H1 (cell line): ENCODE results near the gene OSBP2. TPM values are rescaled to one million over a fixed set of nuclear protein-coding genes. Genes with fewer than 3 reads are reported as not detected.

Experiments
- CTCF ChIA-PET: fragments of 300-600 bp; sonication (Branson Sonifier 250); formaldehyde crosslinking; loops from one replicate; lab custom pipeline; 2021; ENCODE audit not compliant: partially characterized antibody; lab: Charles Lee
- POLR2A ChIA-PET: fragments of 300-600 bp; sonication (Branson Sonifier 250); formaldehyde crosslinking; loops from one replicate; lab custom pipeline; 2021; ENCODE audit warnings: inconsistent platforms; ENCODE audit not compliant: partially characterized antibody; lab: Charles Lee
- DNase-seq, 2 experiments: peaks; one replicate each; pipeline versions ENCODE4 v3.0.0 to v3.0.0-alpha.2; 2010 to 2022; ENCODE audit warnings: low spot score in 2 of 2, low read depth in 1 of 2, mixed read lengths in 1 of 2
- FAIRE-seq: peaks from 2 replicates; lab custom pipeline; 2011; peaks lifted over from hg19 to GRCh38; lab: Jason Lieb, UNC
- H2AFZ ChIP-seq: 2 replicates; pipeline ENCODE4 v1.8.1; 2012; ENCODE audit warnings: low read length, inconsistent platforms
- H2AK5ac ChIP-seq: 2 replicates; pipeline ENCODE4 v1.6.1; 2013; ENCODE audit warnings: low read depth, low read length
- H2BK120ac ChIP-seq: replicated peaks from 2 replicates; pipeline ENCODE3; 2013; ENCODE audit warnings: low read depth, low read length, inconsistent platforms
- H2BK12ac ChIP-seq: 2 replicates; pipeline ENCODE4 v1.6.1; 2013; ENCODE audit warnings: low read depth, low read length
- H2BK15ac ChIP-seq: 2 replicates; pipeline ENCODE4 v1.6.1; 2013; ENCODE audit warnings: low read length
- H2BK20ac ChIP-seq: 2 replicates; pipeline ENCODE4 v1.6.1; 2013; ENCODE audit warnings: low read length
- H2BK5ac ChIP-seq: 2 replicates; pipeline ENCODE4 v1.6.1; 2013; ENCODE audit warnings: low read depth, low read length
- H3K14ac ChIP-seq: 2 replicates; pipeline ENCODE4 v1.6.1; 2013; ENCODE audit warnings: inconsistent platforms; ENCODE audit not compliant: insufficient read length
- H3K18ac ChIP-seq: 2 replicates; pipeline ENCODE4 v1.6.1; 2013; ENCODE audit warnings: low read length; ENCODE audit errors: extremely low read depth
- H3K23ac ChIP-seq: 2 replicates; pipeline ENCODE4 v1.6.1; 2013; ENCODE audit warnings: inconsistent platforms; ENCODE audit not compliant: insufficient read length
- H3K23me2 ChIP-seq: 2 replicates; pipeline ENCODE4 v1.6.1; 2013; ENCODE audit warnings: low read depth, low read length
- H3K27ac ChIP-seq: 2 replicates; pipeline ENCODE4 v1.6.1; 2011; ENCODE audit warnings: low read depth, low read length, inconsistent platforms
- H3K27me3 ChIP-seq, 4 experiments: replicated peaks in 1 of 4; 1 replicate in 1 of 4; 2 replicates in 3 of 4; pipeline versions ENCODE4 v1.6.1 to v1.8.1; 2011 to 2013; ENCODE audit warnings: low read length in 3 of 4, mild to moderate bottlenecking in 3 of 4, inconsistent platforms in 2 of 4, mixed read lengths in 2 of 4, moderate library complexity in 1 of 4; ENCODE audit not compliant: control insufficient read depth in 3 of 4, insufficient read depth in 3 of 4; ENCODE audit errors: extremely low read depth in 1 of 4
- H3K36me3 ChIP-seq, 4 experiments: 2 replicates each; pipeline versions ENCODE4 v1.6.1 to v1.8.1; 2011 to 2013; ENCODE audit warnings: mild to moderate bottlenecking in 4 of 4, low read length in 3 of 4, moderate library complexity in 2 of 4, control low read depth in 1 of 4, inconsistent platforms in 1 of 4; ENCODE audit not compliant: insufficient read depth in 4 of 4, control insufficient read depth in 2 of 4
- H3K4ac ChIP-seq: replicated peaks from 2 replicates; pipeline ENCODE3; 2013; ENCODE audit warnings: low read length, low read depth, mixed read lengths, inconsistent platforms; ENCODE audit not compliant: insufficient read length
- H3K4me1 ChIP-seq, 4 experiments: replicated peaks in 1 of 4; 1 replicate in 1 of 4; 2 replicates in 3 of 4; pipeline versions ENCODE4 v1.6.1 to v1.8.1; 2011 to 2013; ENCODE audit warnings: low read length in 3 of 4, inconsistent platforms in 2 of 4, mixed read lengths in 1 of 4; ENCODE audit not compliant: insufficient read depth in 4 of 4, control insufficient read depth in 3 of 4
- H3K4me2 ChIP-seq, 2 experiments: 2 replicates each; pipeline versions ENCODE4 v1.6.1 to v1.8.1; 2011 to 2013; ENCODE audit warnings: low read depth in 2 of 2, low read length in 2 of 2, control low read depth in 1 of 2, inconsistent platforms in 1 of 2, mild to moderate bottlenecking in 1 of 2; ENCODE audit not compliant: insufficient read depth in 1 of 2
- H3K4me3 ChIP-seq, 4 experiments: fragments of 200-600, 300-600 bp in 1 of 4; sonication (generic), shearing (Covaris generic), sonication (Bioruptor Twin) in 1 of 4; 2 replicates each; pipeline versions ENCODE4 v1.5.1 to v1.8.1; 2011 to 2016; ENCODE audit warnings: low read length in 4 of 4, low read depth in 3 of 4, control low read depth in 2 of 4, inconsistent platforms in 2 of 4, mild to moderate bottlenecking in 2 of 4, mixed read lengths in 1 of 4, moderate library complexity in 1 of 4; ENCODE audit not compliant: insufficient read depth in 2 of 4; ENCODE audit errors: extremely low read depth in 1 of 4
- H3K56ac ChIP-seq: replicated peaks from 2 replicates; pipeline ENCODE3; 2013; ENCODE audit warnings: low read depth, mild to moderate bottlenecking, mixed read lengths, low read length, inconsistent platforms; ENCODE audit not compliant: insufficient read length
- H3K79me1 ChIP-seq: 2 replicates; pipeline ENCODE4 v1.6.1; 2013; ENCODE audit warnings: low read depth, low read length, control low read depth
- H3K79me2 ChIP-seq, 2 experiments: 2 replicates each; pipeline versions ENCODE4 v1.6.1 to v1.8.1; 2012 to 2013; ENCODE audit warnings: low read length in 2 of 2, mild to moderate bottlenecking in 2 of 2, inconsistent platforms in 1 of 2; ENCODE audit not compliant: insufficient read depth in 2 of 2, control insufficient read depth in 1 of 2
- H3K9ac ChIP-seq, 4 experiments: replicated peaks in 1 of 4; 1 replicate in 1 of 4; 2 replicates in 3 of 4; pipeline versions ENCODE4 v1.6.1 to v1.8.1; 2011 to 2013; ENCODE audit warnings: low read depth in 3 of 4, low read length in 3 of 4, control low read depth in 2 of 4, mild to moderate bottlenecking in 2 of 4, moderate library complexity in 2 of 4, inconsistent platforms in 1 of 4; ENCODE audit errors: extremely low read depth in 1 of 4
- H3K9me3 ChIP-seq, 2 experiments: 2 replicates each; pipeline versions ENCODE4 v1.6.1 to v1.8.1; 2012 to 2013; ENCODE audit warnings: mild to moderate bottlenecking in 2 of 2, moderate library complexity in 2 of 2, control low read depth in 1 of 2, inconsistent platforms in 1 of 2, low read depth in 1 of 2, low read length in 1 of 2, mixed read lengths in 1 of 2; ENCODE audit not compliant: insufficient read depth in 2 of 2
- H4K20me1 ChIP-seq, 2 experiments: replicated peaks in 1 of 2; 2 replicates each; pipeline versions ENCODE3 to v1.8.1; 2011 to 2013; ENCODE audit warnings: inconsistent platforms in 2 of 2, low read length in 2 of 2, mild to moderate bottlenecking in 1 of 2; ENCODE audit not compliant: insufficient read depth in 2 of 2, control insufficient read depth in 1 of 2
- H4K5ac ChIP-seq: 2 replicates; pipeline ENCODE4 v1.6.1; 2013; ENCODE audit warnings: low read length, low read depth, mixed read lengths, inconsistent platforms; ENCODE audit not compliant: insufficient read length
- H4K8ac ChIP-seq: 2 replicates; pipeline ENCODE4 v1.8.0; 2013; ENCODE audit warnings: mild to moderate bottlenecking, moderate library complexity, low read length, inconsistent platforms; ENCODE audit not compliant: insufficient read depth; ENCODE audit errors: extremely low read depth
- H4K91ac ChIP-seq: replicated peaks from 2 replicates; pipeline ENCODE3; 2013; ENCODE audit warnings: low read length, mixed read lengths, inconsistent platforms; ENCODE audit not compliant: insufficient read length
- BCL11A ChIP-seq, 2 experiments: IDR thresholded peaks; one replicate each; pipeline ENCODE4 v1.6.1; 2011; ENCODE audit warnings: low read depth in 2 of 2, low read length in 2 of 2, mild to moderate bottlenecking in 2 of 2
- BRCA1 ChIP-seq: IDR thresholded peaks from 2 replicates; pipeline ENCODE4 v1.6.1; 2012; ENCODE audit warnings: low read depth, low read length, improper control_type of control experiment
- CEBPB ChIP-seq: IDR thresholded peaks from 2 replicates; pipeline ENCODE4 v1.6.1; 2012; ENCODE audit warnings: low read depth, low read length
- CHD1 ChIP-seq: IDR thresholded peaks from 2 replicates; pipeline ENCODE4 v1.6.1; 2012; ENCODE audit warnings: low read depth, low read length, improper control_type of control experiment
- CTCF ChIP-seq, 3 experiments: IDR thresholded peaks; 1 replicate in 2 of 3; 2 replicates in 1 of 3; pipeline versions ENCODE4 v1.5.1 to v1.6.1; 2011; ENCODE audit warnings: low read length in 3 of 3, mild to moderate bottlenecking in 3 of 3, inconsistent platforms in 2 of 3, low read depth in 1 of 3, moderate library complexity in 1 of 3; ENCODE audit not compliant: insufficient read depth in 1 of 3; ENCODE audit errors: control extremely low read depth in 1 of 3
- HDAC6 ChIP-seq: IDR thresholded peaks from one replicate; pipeline ENCODE4 v1.7.1; 2012; ENCODE audit warnings: low read depth, mild to moderate bottlenecking, inconsistent platforms, low read length, moderate library complexity
- PHF8 ChIP-seq: fragments of 200-600 bp; sonication (generic); conservative IDR thresholded peaks from 2 replicates; pipeline ENCODE4 v1.7.1; 2012; ENCODE audit warnings: low read depth, mild to moderate bottlenecking, inconsistent platforms, low read length, moderate library complexity
- POLR2AphosphoS5 ChIP-seq: IDR thresholded peaks from 2 replicates; pipeline ENCODE4 v1.6.1; 2011; ENCODE audit warnings: low read depth, low read length
- RXRA ChIP-seq: IDR thresholded peaks from 2 replicates; pipeline ENCODE4 v1.6.1; 2011; ENCODE audit warnings: low read depth, mild to moderate bottlenecking, low read length, moderate library complexity; ENCODE audit not compliant: insufficient read depth
- SIRT6 ChIP-seq: IDR thresholded peaks from one replicate; pipeline ENCODE4 v1.7.1; 2012; ENCODE audit warnings: low read length, inconsistent platforms
- TBP ChIP-seq: IDR thresholded peaks from 2 replicates; pipeline ENCODE4 v1.6.1; 2011; ENCODE audit warnings: low read depth, low read length, improper control_type of control experiment
- TEAD4 ChIP-seq: IDR thresholded peaks from 2 replicates; pipeline ENCODE4 v1.6.1; 2012; ENCODE audit warnings: low read depth, low read length, inconsistent platforms, mixed read lengths
- YY1 ChIP-seq: IDR thresholded peaks from 2 replicates; pipeline ENCODE4 v1.6.1; 2011; ENCODE audit warnings: low read depth, mild to moderate bottlenecking, low read length
- WGBS, 2 experiments: shearing (Covaris generic) in 1 of 2; methylation state at CpG; one replicate each; pipeline versions ENCODE4 v1.1.6 to v1.1.7; 2013 to 2015; ENCODE audit warnings: low lambda C conversion rate in 2 of 2, mixed read lengths in 2 of 2, inconsistent platforms in 1 of 2, low coverage in 1 of 2, missing lambda C conversion rate in 1 of 2; ENCODE audit not compliant: insufficient replicate concordance in 2 of 2, insufficient coverage in 1 of 2, insufficient read length in 1 of 2; ENCODE audit errors: extremely low coverage in 1 of 2, missing lambda C conversion rate in 1 of 2; 5-methylcytosine and 5-hydroxymethylcytosine counted together
- polyA plus RNA-seq, 7 experiments: library from polyadenylated mRNA; depleted of rRNA in 3 of 7; stranded (reverse) in 5 of 7; unstranded in 2 of 7; fragments of >200 nt in 5 of 7; fragments of 200-250 nt in 2 of 7; gene quantifications; 1 replicate in 5 of 7; 2 replicates in 1 of 7; 4 replicates in 1 of 7; pipeline versions ENCODE4 v1.2.1 to v1.2.3, GENCODE V29; 2011 to 2013; ENCODE audit warnings: missing spikeins in 2 of 7, mixed read lengths in 2 of 7
- total RNA-seq: library from RNA; stranded (reverse); fragmentation: NEBNext Ultra II Directional; extraction: Animal tissue kit (Norgen Biotek cat#: 25700); gene quantifications from 2 replicates; pipeline ENCODE4 v1.2.1, GENCODE V29; 2021

OSBP2 gene
- total and polyA plus RNA-seq, 2 of the 8 experiments (the other 6 are each of a cell fraction or from before 2014, with no cell fraction given): 3.4 to 3.7 TPM

DNA sequence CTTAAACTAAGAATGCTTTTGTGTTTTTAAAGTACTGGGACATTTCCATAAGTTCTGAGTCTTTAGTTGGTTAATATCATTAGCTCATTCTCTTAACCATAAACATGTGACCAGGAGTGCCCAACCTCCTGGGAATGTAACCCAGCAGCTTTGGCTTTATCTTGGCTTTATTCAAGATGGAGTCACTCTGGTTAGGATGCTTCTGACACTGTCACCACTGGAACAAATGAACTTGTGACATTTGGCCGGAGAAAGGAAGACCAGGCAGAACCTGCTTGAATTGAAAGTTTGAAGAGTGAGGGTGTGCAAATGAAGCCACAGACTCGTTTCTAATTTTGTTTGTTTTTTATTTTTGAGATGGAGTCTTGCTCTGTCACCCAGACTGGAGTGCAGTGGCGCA is 54.6 kb downstream of the OSBP2 start:
- no peak overlapping the region for H3K18ac ChIP-seq
- H3K56ac ChIP-seq: no peak overlapping the region
- no peaks in the 10 kb centered on the region for H3K36me3 ChIP-seq
- no peak overlapping the region for H4K8ac ChIP-seq
- H3K4me1 ChIP-seq: peaks cover 0 to 3% (median 0%) of the 10 kb centered on the region in 4 experiments; a peak in 2 of 7 replicates
- H3K4me3 ChIP-seq: no peak overlapping the region
- H3K79me1 ChIP-seq: no peaks in the 10 kb centered on the region
- H2AK5ac ChIP-seq: no peak overlapping the region
- H3K4ac ChIP-seq: no peak overlapping the region
- H2BK20ac ChIP-seq: no peak overlapping the region
- no peaks in the 10 kb centered on the region for H4K20me1 ChIP-seq
- H3K27me3 ChIP-seq: no peaks in the 10 kb centered on the region
- no peaks in the 10 kb centered on the region for H3K79me2 ChIP-seq
- no peaks in the 10 kb centered on the region for H3K23me2 ChIP-seq
- no peak overlapping the region for H2BK120ac ChIP-seq
- no peak overlapping the region for H2AFZ ChIP-seq
- H4K5ac ChIP-seq: no peak overlapping the region
- ChIA-PET POLR2A (no interaction called here), CTCF (no interaction called here)
- WGBS, 2 experiments: 85% methylated on average over 3 of the region's 3 CpGs; no CpG with 5 or more reads in 1 of the 2 experiments
- no peak for FAIRE-seq
- no peak overlapping the region for H3K27ac ChIP-seq
- H3K9me3 ChIP-seq: 0 out of 4 replicates have a peak, but pooled peaks cover 2 to 5% of the 10 kb centered on the region in 2 experiments
- no peak overlapping the region for H4K91ac ChIP-seq
- H3K14ac ChIP-seq: no peak overlapping the region
- no peak overlapping the region for H3K23ac ChIP-seq
- no peak overlapping the region for H3K4me2 ChIP-seq
- no peak overlapping the region for H3K9ac ChIP-seq
- H2BK12ac ChIP-seq: no peak overlapping the region
- no peak overlapping the region for H2BK5ac ChIP-seq
- no peak for DNase-seq
- H2BK15ac ChIP-seq: no peak overlapping the region
- no peak for TF ChIP-seq BRCA1
- no peak for TF ChIP-seq RXRA
- TF ChIP-seq POLR2AphosphoS5: no peak
- TF ChIP-seq TEAD4: no peak
- TF ChIP-seq PHF8: no peak
- no peak for TF ChIP-seq BCL11A (IDR thresholded peaks at IDR 0.05; ENCODE audit: low read depth in 2 of 2, low read length in 2 of 2)
- no peak for TF ChIP-seq CHD1
- no peak for TF ChIP-seq TBP
- no peak for TF ChIP-seq CEBPB
- TF ChIP-seq YY1: no peak
- TF ChIP-seq SIRT6: no peak
- TF ChIP-seq CTCF (IDR thresholded peaks at IDR 0.05; ENCODE audit: control extremely low read depth in 1 of 3, insufficient read depth in 1 of 3, low read depth in 1 of 3, low read length in 3 of 3): no peak
- TF ChIP-seq HDAC6: no peak
